Smooth muscle cell of the pulmonary artery (primary cell): ENCODE measurements around the gene BAG2. TPM values are rescaled to one million over a fixed set of nuclear protein-coding genes. Genes with fewer than 3 reads are reported as not detected.

ENCODE experiments used
- total RNA-seq: library from RNA; depleted of rRNA; stranded (reverse); fragments of >200 nt; gene quantifications from 2 replicates; pipeline ENCODE4 v1.2.3, GENCODE V29; 2014

Gene BAG2
- total RNA-seq, result 16.5 and 16.6 TPM in 2 replicates

DNA sequence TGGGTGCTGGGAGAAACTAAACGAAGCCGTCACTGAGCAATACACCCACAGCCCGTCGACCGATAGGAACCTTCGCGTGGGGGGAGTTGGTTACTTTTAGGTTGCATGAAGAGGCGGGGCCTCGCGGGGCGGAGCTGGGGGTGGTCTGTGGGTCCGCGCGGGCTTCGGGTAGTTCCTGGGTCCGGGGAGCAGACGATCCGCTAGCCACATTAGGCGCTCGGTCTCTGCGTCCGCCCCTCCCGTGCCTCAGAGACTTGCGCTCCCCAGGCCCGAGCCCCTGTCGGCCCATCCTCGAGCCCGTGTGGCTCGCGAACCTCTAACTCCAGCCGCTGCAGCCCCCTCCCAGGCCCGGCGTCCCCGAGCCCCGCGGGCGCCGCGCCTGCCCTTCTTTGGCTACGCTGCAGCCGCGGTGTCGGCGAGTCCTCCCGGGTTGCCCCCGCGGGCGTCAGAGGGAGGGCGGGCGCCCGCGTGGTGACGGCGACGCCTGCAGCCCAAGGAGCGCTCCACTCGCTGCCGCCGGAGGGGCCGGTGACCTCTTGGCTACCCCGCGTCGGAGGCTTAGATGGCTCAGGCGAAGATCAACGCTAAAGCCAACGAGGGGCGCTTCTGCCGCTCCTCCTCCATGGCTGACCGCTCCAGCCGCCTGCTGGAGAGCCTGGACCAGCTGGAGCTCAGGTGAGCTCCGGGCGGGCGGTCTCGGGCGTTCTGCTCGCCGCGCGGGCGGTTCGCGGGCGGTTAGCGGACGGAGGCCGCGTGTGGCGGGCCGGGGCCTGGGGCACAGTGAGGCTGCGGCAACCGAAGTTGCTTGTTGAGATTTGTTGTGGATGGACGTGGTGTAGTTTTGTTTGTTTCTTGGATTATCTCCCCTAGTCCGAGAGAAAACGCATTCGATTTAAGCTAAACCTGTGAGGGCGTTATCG is at the start of gene BAG2:
TSS of gene BAG2 (plus strand) at position 191 of the 920 bp plus-strand sequence. CDS start at position 563, 372 bp downstream.

DNA sequence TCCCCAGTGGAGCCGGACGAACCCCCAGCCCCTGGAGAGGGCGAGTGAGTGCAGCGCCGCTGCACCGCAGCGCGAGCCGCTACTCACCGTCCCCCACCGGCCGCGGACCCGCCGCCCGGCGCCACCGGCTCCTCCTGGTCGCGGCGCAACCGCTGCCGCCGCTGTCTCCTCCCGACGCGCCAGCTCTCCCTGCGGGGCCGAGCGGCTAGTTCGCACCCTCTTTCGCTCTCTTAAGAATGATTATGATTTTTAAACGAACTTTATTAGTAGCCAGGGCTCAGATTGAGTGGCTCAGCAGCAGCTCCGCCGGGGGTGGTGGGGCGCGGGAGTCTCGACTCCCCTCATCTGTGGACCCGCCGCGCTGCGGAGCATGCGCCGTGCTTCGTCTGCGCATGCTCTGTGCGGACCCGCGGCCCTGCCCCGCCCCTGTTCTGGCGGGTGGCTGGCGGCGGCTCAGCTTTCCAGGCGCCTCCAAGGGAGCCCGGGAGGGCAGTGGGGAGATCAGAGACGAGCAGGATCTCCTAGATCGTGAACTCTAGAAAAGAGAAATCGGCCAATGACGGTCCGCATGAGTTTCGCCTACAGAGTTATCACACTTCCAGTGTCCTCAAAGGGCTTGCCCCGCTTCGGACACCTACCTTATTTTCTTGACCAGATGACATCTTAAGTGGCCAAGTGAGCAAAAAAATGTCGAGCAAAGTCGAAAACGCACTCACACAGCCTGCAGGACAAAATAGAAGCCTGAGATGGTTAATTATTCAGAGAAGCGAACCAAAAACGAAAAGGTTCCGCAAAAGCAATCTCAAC is 50.0 kb downstream of the BAG2 start, which contains the start of gene RAB23:
TSS of gene RAB23 (minus strand) at position 372 of the 807 bp plus-strand sequence. CDS start 11,927 bp downstream, outside the sequence.

Other genes starting within 250 kb of the BAG2 start
- gene BEND6, start 217.2 kb upstream of the BAG2 start, total RNA-seq, result 12.4 and 12.8 TPM in 2 replicates
- gene KIAA1586, start 125.6 kb upstream of the BAG2 start, total RNA-seq, result 12.2 and 15.2 TPM in 2 replicates
- 61.3 and 67.4 TPM in 2 replicates for gene ZNF451, start 82.1 kb upstream of the BAG2 start, total RNA-seq
- gene RAB23, start 50.0 kb downstream of the BAG2 start, total RNA-seq, result 46.0 and 54.3 TPM in 2 replicates
- 17.3 and 21.1 TPM in 2 replicates for gene PRIM2, start 145.3 kb downstream of the BAG2 start, total RNA-seq